ENCODE data around the gene TMED8.

GRCh38 chr14:77322951-77323350 lies 53.9 kb downstream of the TMED8 start:
- TF ChIP-seq CTCF (IDR thresholded peaks at IDR 0.05; ENCODE audit: borderline replicate concordance, extremely low read depth, low read length, poor library complexity, severe bottlenecking) (no peak), EZH2 (IDR thresholded peaks at IDR 0.05; ENCODE audit: borderline replicate concordance, low read depth, low read length, severe bottlenecking) (no peak)

Measured in DND-41 (cell line).